IMR-90 (cell line): ENCODE measurements around the gene ARHGEF12.

Experiments used
- CTCF ChIP-seq: conservative IDR thresholded peaks from 2 replicates; pipeline ENCODE4 v1.5.1; 2012; ENCODE audit warnings: mild to moderate bottlenecking, low read depth, low read length, improper control_type of control experiment
- MAFK ChIP-seq: IDR thresholded peaks from 2 replicates; pipeline ENCODE4 v1.6.1; 2012; ENCODE audit warnings: low read depth, low read length, improper control_type of control experiment
- MXI1 ChIP-seq: IDR thresholded peaks from 2 replicates; pipeline ENCODE4 v1.6.1; 2012; ENCODE audit warnings: low read depth, mild to moderate bottlenecking, low read length, moderate library complexity, borderline replicate concordance
- NFE2L2 ChIP-seq: fragments of 150-350 bp; IDR thresholded peaks from 2 replicates; pipeline ENCODE4 v1.6.1; 2016; ENCODE audit warnings: low read depth, mild to moderate bottlenecking, low read length
- POLR2A ChIP-seq: IDR thresholded peaks from 2 replicates; pipeline ENCODE4 v1.6.1; 2012; ENCODE audit warnings: mild to moderate bottlenecking, low read depth, low read length
- RAD21 ChIP-seq: IDR thresholded peaks from 2 replicates; pipeline ENCODE4 v1.6.1; 2012; ENCODE audit warnings: low read length, improper control_type of control experiment
- RCOR1 ChIP-seq: IDR thresholded peaks from 2 replicates; pipeline ENCODE4 v1.6.1; 2012; ENCODE audit warnings: mild to moderate bottlenecking, low read length, improper control_type of control experiment; ENCODE audit not compliant: insufficient replicate concordance
- SMC3 ChIP-seq: fragments of 150-350 bp; IDR thresholded peaks from 2 replicates; pipeline ENCODE4 v1.6.1; 2016; ENCODE audit warnings: low read depth, mild to moderate bottlenecking, antibody characterized with exemption, low read length, moderate library complexity

GRCh38 chr11:120401506-120401905, 65.3 kb downstream of the ARHGEF12 start:
- no peak for TF ChIP-seq CTCF
- TF ChIP-seq MXI1 = no peak
- no peak for TF ChIP-seq POLR2A
- no peak for TF ChIP-seq MAFK
- no peak for TF ChIP-seq SMC3
- TF ChIP-seq NFE2L2 = no peak
- no peak for TF ChIP-seq RAD21
- no peak for TF ChIP-seq RCOR1
